ENCODE measurements around the gene GDF2. TPM values are rescaled to one million over a fixed set of nuclear protein-coding genes. Genes with fewer than 3 reads are reported as not detected.

The GDF2 gene
- polyA plus RNA-seq, 1 donor from 2014 or later, result not detected

GRCh38 chr10:47337310-47337709, 15.1 kb downstream of the GDF2 start:
- no peaks in the 10 kb centered on the region for H3K9me3 ChIP-seq (ENCODE audit: low read length)

GRCh38 chr10:47339186-47339735, 17.0 kb downstream of the GDF2 start:
- Histone ChIP-seq H3F3A (ENCODE audit: insufficient read depth, low read length, poor library complexity, severe bottlenecking) (no peaks in the 10 kb centered on the region), H3K4me3 (ENCODE audit: low read length) (no peak overlapping the region), H3K36me3 (ENCODE audit: insufficient read depth, low read length) (no peaks in the 10 kb centered on the region), H3K79me2 (replicated peaks; ENCODE audit: insufficient read depth, low read length) (no peaks in the 10 kb centered on the region), H3K9me3 (ENCODE audit: low read length) (no peaks in the 10 kb centered on the region), H3K9ac (ENCODE audit: low read length) (no peak overlapping the region), H3K4me2 (ENCODE audit: low read length) (no peak overlapping the region), H2AFZ (ENCODE audit: low read depth, low read length) (no peak overlapping the region), H3K27ac (ENCODE audit: low read length) (no peak overlapping the region), H3K27me3 (ENCODE audit: insufficient read depth, low read depth, low read length) (no peaks in the 10 kb centered on the region), H3K9me2 (ENCODE audit: insufficient read depth, low read length) (no peaks in the 10 kb centered on the region), H4K20me1 (ENCODE audit: insufficient read depth) (no peaks in the 10 kb centered on the region)
- TF ChIP-seq CTCF (IDR thresholded peaks at IDR 0.05; ENCODE audit: poor library complexity, severe bottlenecking) (no peak), TAF1 (IDR thresholded peaks at IDR 0.05; ENCODE audit: low read depth) (no peak), MXI1 (conservative IDR thresholded peaks at IDR 0.05; ENCODE audit: poor library complexity, severe bottlenecking) (no peak), RAD21 (conservative IDR thresholded peaks at IDR 0.05) (no peak), REST (IDR thresholded peaks at IDR 0.05; ENCODE audit: borderline replicate concordance) (no peak), SMC3 (conservative IDR thresholded peaks at IDR 0.05; ENCODE audit: poor library complexity) (no peak)

More at GRCh38 chr10:47337310-47337709, 15.1 kb downstream of the GDF2 start:
- no peaks in the 10 kb centered on the region for H3K27me3 ChIP-seq (ENCODE audit: insufficient read depth, low read depth, low read length)
- no peak overlapping the region for H3K27ac ChIP-seq (ENCODE audit: low read length)
- H3K36me3 ChIP-seq (ENCODE audit: insufficient read depth, low read length), result no peaks in the 10 kb centered on the region
- H3K4me2 ChIP-seq (ENCODE audit: low read length), result no peak overlapping the region
- TF ChIP-seq MXI1 (conservative IDR thresholded peaks at IDR 0.05; ENCODE audit: poor library complexity, severe bottlenecking) (no peak), EZH2 (IDR thresholded peaks at IDR 0.05; ENCODE audit: borderline replicate concordance, insufficient read depth, low read length, poor library complexity, severe bottlenecking) (no peak), TAF1 (IDR thresholded peaks at IDR 0.05; ENCODE audit: low read depth) (no peak), EP300 (conservative IDR thresholded peaks at IDR 0.05; ENCODE audit: poor library complexity, severe bottlenecking) (no peak), POLR2AphosphoS5 (IDR thresholded peaks at IDR 0.05) (no peak), CTCF (IDR thresholded peaks at IDR 0.05; ENCODE audit: poor library complexity, severe bottlenecking) (no peak), RAD21 (conservative IDR thresholded peaks at IDR 0.05) (no peak), REST (IDR thresholded peaks at IDR 0.05; ENCODE audit: borderline replicate concordance) (no peak), SMC3 (conservative IDR thresholded peaks at IDR 0.05; ENCODE audit: poor library complexity) (no peak)
- H3K9me2 ChIP-seq (ENCODE audit: insufficient read depth, low read length), result no peaks in the 10 kb centered on the region
- no peak overlapping the region for H2AFZ ChIP-seq (ENCODE audit: low read depth, low read length)
- no peaks in the 10 kb centered on the region for H4K20me1 ChIP-seq (ENCODE audit: insufficient read depth)
- H3K79me2 ChIP-seq (replicated peaks; ENCODE audit: insufficient read depth, low read length), result no peaks in the 10 kb centered on the region
- H3F3A ChIP-seq (ENCODE audit: insufficient read depth, low read length, poor library complexity, severe bottlenecking), result no peaks in the 10 kb centered on the region
- no peak overlapping the region for H3K9ac ChIP-seq (ENCODE audit: low read length)
- H3K4me3 ChIP-seq (ENCODE audit: low read length), result no peak overlapping the region

All from neural cell (in vitro differentiated cells).